BE2C (cell line): ENCODE measurements around the gene ABCA7.

Source experiments
- DNase-seq: peaks from one replicate; pipeline ENCODE4 v3.0.0-alpha.2; 2020
- H3K27me3 ChIP-seq: fragments of 250-450 bp; sonication (Bioruptor Pico); 2 replicates; pipeline ENCODE4 v1.5.1; 2020; ENCODE audit warnings: mild to moderate bottlenecking
- H3K36me3 ChIP-seq: fragments of 250-450 bp; sonication (Bioruptor Pico); 2 replicates; pipeline ENCODE4 v1.5.1; 2020; ENCODE audit warnings: mild to moderate bottlenecking
- H3K4me1 ChIP-seq: fragments of 250-450 bp; sonication (Bioruptor Pico); 2 replicates; pipeline ENCODE4 v1.5.1; 2020
- H3K4me3 ChIP-seq: 2 replicates; pipeline ENCODE4 v1.5.1; 2011; ENCODE audit warnings: low read depth, low read length
- H3K9me3 ChIP-seq: fragments of 250-450 bp; sonication (Bioruptor Pico); 2 replicates; pipeline ENCODE4 v1.5.1; 2020
- TF ChIP-seq, protein P1 (sequence below): IDR thresholded peaks from 2 replicates; pipeline ENCODE4 v1.5.1; 2012; ENCODE audit warnings: mild to moderate bottlenecking, low read depth, low read length

Gene ABCA7

GRCh38 chr19:1015061-1015781, 24.7 kb upstream of the ABCA7 start:
- Histone ChIP-seq H3K36me3 (peaks cover 46% of the 10 kb centered on the region), H3K27me3 (no peaks in the 10 kb centered on the region), H3K4me1 (peaks cover 7% of the 10 kb centered on the region), H3K4me3 (no peak overlapping the region), H3K9me3 (no peaks in the 10 kb centered on the region)
- DNase-seq, result no peak
- TF ChIP-seq, protein P1, sequence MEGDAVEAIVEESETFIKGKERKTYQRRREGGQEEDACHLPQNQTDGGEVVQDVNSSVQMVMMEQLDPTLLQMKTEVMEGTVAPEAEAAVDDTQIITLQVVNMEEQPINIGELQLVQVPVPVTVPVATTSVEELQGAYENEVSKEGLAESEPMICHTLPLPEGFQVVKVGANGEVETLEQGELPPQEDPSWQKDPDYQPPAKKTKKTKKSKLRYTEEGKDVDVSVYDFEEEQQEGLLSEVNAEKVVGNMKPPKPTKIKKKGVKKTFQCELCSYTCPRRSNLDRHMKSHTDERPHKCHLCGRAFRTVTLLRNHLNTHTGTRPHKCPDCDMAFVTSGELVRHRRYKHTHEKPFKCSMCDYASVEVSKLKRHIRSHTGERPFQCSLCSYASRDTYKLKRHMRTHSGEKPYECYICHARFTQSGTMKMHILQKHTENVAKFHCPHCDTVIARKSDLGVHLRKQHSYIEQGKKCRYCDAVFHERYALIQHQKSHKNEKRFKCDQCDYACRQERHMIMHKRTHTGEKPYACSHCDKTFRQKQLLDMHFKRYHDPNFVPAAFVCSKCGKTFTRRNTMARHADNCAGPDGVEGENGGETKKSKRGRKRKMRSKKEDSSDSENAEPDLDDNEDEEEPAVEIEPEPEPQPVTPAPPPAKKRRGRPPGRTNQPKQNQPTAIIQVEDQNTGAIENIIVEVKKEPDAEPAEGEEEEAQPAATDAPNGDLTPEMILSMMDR, result no peak

DNA sequence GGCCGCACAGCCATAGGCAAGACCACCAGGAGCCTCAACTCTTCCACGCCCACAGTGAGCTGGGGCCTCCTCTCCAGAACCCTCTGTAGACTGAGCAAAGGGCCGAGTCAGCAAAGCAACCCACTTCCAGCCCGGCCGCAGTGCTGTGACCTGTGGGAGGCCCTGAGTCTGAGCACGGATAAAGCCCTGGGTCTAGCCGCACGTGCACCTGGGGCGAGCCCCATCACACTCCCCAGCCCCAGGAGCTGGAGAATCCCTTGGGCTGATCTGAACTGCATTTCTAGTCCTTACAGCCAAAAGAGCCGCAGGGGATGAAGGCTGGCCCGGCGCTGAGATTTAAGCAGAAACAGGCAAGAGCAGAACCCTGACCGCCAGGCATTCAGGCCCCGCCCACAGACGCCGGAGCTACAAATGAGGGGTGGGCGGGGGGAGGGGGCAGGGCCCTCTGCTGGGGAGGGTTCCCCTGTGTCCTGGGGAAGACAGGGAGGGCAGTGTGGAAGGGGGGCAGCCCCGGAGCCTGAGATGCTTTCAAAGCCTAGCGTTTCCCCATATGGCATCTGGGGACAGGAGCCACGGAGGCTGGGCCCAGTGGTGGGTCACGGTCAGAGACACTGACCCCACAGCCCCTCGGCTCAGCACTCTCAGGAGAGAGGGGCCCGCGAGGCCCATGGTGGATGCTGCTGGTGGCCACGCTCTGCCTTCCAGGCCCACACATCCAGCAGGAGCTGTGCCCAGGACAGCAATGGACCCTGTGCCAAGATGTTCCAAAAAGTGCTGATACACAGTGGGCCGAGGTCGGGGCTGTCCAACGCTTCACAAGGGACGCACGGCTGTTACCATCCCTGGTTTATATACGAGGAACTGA, 23.9 kb upstream of the ABCA7 start:
- H3K4me3 ChIP-seq, result no peak overlapping the region
- no peaks in the 10 kb centered on the region for H3K9me3 ChIP-seq
- no peaks in the 10 kb centered on the region for H3K27me3 ChIP-seq
- peaks cover 7% of the 10 kb centered on the region for H3K4me1 ChIP-seq
- no peak for DNase-seq
- H3K36me3 ChIP-seq, result peaks cover 38% of the 10 kb centered on the region
- TF ChIP-seq, protein P1, result no peak

GRCh38 chr19:1016647-1017114, 23.2 kb upstream of the ABCA7 start:
- no peak for DNase-seq
- peaks cover 36% of the 10 kb centered on the region for H3K36me3 ChIP-seq
- H3K4me3 ChIP-seq, result no peak overlapping the region
- H3K4me1 ChIP-seq, result peaks cover 7% of the 10 kb centered on the region
- TF ChIP-seq, protein P1, result no peak
- H3K9me3 ChIP-seq, result no peaks in the 10 kb centered on the region
- no peaks in the 10 kb centered on the region for H3K27me3 ChIP-seq

GRCh38 chr19:1017115-1017905, 22.6 kb upstream of the ABCA7 start:
- Histone ChIP-seq H3K9me3 (no peaks in the 10 kb centered on the region), H3K4me1 (peaks cover 7% of the 10 kb centered on the region), H3K36me3 (peaks cover 30% of the 10 kb centered on the region), H3K27me3 (no peaks in the 10 kb centered on the region), H3K4me3 (no peak overlapping the region)
- no peak for DNase-seq
- TF ChIP-seq, protein P1, result no peak

GRCh38 chr19:1017906-1018305, 22.0 kb upstream of the ABCA7 start:
- Histone ChIP-seq H3K4me3 (no peak overlapping the region), H3K36me3 (peaks cover 25% of the 10 kb centered on the region), H3K9me3 (no peaks in the 10 kb centered on the region), H3K27me3 (no peaks in the 10 kb centered on the region), H3K4me1 (peaks cover 7% of the 10 kb centered on the region)
- TF ChIP-seq, protein P1, result no peak
- no peak for DNase-seq
